ENCODE results near the gene CAB39L. TPM values are rescaled to one million over a fixed set of nuclear protein-coding genes. Genes with fewer than 3 reads are reported as not detected.

The CAB39L gene
- total RNA-seq, 1 donor from 2014 or later, result 18.3 TPM

DNA sequence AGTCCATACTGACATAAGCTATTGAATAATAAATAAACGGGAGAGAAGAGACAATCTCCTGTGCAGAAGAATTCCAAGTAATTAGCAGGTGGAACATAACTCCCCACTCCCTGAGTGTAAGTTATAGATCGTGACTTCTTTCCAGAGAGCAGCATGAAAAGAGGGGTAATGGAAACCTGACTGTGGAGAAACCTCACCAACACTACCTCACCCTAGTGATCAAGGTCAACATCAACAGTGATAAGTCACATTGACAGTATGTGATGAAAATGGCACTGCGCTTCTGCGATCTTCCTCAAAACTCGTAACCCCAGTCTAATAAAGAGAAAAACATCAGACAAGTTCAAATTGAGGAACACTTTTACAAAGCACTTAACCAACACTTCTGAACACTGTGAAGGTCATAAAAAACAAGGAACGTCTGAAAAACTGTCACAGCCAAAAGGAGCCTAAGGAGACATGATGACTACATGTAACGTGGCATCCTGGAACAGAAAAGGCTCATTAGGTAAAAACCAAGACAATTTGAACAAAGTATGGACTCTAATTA is 19.8 kb downstream of the CAB39L start:
- TF ChIP-seq, protein P1, sequence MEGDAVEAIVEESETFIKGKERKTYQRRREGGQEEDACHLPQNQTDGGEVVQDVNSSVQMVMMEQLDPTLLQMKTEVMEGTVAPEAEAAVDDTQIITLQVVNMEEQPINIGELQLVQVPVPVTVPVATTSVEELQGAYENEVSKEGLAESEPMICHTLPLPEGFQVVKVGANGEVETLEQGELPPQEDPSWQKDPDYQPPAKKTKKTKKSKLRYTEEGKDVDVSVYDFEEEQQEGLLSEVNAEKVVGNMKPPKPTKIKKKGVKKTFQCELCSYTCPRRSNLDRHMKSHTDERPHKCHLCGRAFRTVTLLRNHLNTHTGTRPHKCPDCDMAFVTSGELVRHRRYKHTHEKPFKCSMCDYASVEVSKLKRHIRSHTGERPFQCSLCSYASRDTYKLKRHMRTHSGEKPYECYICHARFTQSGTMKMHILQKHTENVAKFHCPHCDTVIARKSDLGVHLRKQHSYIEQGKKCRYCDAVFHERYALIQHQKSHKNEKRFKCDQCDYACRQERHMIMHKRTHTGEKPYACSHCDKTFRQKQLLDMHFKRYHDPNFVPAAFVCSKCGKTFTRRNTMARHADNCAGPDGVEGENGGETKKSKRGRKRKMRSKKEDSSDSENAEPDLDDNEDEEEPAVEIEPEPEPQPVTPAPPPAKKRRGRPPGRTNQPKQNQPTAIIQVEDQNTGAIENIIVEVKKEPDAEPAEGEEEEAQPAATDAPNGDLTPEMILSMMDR (IDR thresholded peaks at IDR 0.05; ENCODE audit: insufficient read depth, low read length, poor library complexity, severe bottlenecking), result no peak

DNA sequence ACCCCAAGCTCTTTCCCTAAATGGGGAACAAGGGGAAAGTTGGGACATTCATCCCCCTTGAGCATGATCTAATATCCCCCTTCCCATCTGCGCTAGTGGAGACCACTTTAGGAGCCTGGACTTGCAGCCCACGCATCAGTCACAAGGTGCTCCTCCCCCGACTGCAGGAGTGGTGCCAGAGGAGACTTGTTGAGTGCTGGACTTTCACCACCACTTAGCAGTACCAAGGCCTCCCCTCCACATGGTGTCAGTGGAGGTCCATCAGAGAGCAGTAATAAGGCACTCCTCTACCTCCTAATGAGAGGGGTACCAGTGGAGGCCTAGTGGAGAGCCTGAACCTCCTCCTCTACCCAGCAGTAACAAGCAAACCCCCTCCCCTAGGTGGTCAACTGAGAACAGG is 22.5 kb downstream of the CAB39L start:
- no peaks in the 10 kb centered on the region for H3K27me3 ChIP-seq (ENCODE audit: control insufficient read depth, insufficient read depth, low read length)
- no peak for DNase-seq (ENCODE audit: low read depth)

More for the DNA sequence above, 19.8 kb downstream of the CAB39L start:
- no peaks in the 10 kb centered on the region for H3K27me3 ChIP-seq (ENCODE audit: control insufficient read depth, insufficient read depth, low read length)
- no peaks in the 10 kb centered on the region for H3K36me3 ChIP-seq (ENCODE audit: control insufficient read depth, insufficient read depth, low read length)
- no peak overlapping the region for H3K4me3 ChIP-seq (ENCODE audit: low read depth, low read length)
- DNase-seq (ENCODE audit: low read depth), result no peak

DNA sequence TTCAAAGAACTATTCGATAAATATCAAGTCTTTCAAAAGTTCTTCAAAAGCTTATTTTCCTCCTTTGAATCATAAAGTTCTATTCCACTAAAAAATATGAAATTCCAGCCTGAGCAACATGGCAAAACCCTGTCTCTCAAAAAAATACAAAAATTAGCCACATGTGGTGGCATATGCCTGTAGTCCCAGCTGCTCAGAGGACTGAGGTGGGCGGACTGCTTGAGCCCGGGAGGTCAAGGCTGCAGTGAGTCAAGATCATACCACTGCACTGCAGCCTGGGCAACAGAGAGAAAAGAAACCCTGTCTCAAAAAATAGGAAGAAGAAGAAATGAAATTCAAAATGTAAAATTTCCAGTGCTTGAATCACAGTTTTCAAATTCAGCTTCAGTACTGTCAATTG is 24.6 kb downstream of the CAB39L start:
- TF ChIP-seq, protein P1 (IDR thresholded peaks at IDR 0.05; ENCODE audit: insufficient read depth, low read length, poor library complexity, severe bottlenecking), result no peak
- no peaks in the 10 kb centered on the region for H3K27me3 ChIP-seq (ENCODE audit: control insufficient read depth, insufficient read depth, low read length)
- DNase-seq (ENCODE audit: low read depth), result no peak
- H3K4me3 ChIP-seq (ENCODE audit: low read depth, low read length), result no peak overlapping the region
- no peaks in the 10 kb centered on the region for H3K36me3 ChIP-seq (ENCODE audit: control insufficient read depth, insufficient read depth, low read length)

More for the DNA sequence above, 22.5 kb downstream of the CAB39L start:
- TF ChIP-seq, protein P1 (IDR thresholded peaks at IDR 0.05; ENCODE audit: insufficient read depth, low read length, poor library complexity, severe bottlenecking), result no peak
- Histone ChIP-seq H3K36me3 (ENCODE audit: control insufficient read depth, insufficient read depth, low read length) (no peaks in the 10 kb centered on the region), H3K4me3 (ENCODE audit: low read depth, low read length) (no peak overlapping the region)

DNA sequence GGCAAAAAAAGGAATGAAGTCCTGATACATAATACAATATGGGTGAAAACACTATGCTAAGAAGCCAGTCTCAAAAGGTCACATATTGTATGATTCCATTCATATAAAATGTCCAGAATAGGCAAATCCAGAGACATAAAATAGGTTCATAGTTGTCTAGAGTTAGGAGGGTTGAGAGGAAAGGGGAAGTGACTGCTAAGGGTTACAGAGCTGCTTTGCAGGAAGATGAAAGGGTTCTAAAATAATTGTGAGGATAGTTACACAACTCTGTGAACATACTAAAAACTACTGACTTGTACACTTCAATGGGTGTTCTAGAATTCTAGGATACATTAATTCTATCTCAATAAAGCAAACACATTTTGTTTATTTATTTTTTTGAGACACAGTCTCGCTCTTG is 25.7 kb downstream of the CAB39L start:
- Histone ChIP-seq H3K27me3 (ENCODE audit: control insufficient read depth, insufficient read depth, low read length) (no peaks in the 10 kb centered on the region), H3K4me3 (ENCODE audit: low read depth, low read length) (no peak overlapping the region), H3K36me3 (ENCODE audit: control insufficient read depth, insufficient read depth, low read length) (no peaks in the 10 kb centered on the region)
- TF ChIP-seq, protein P1 (IDR thresholded peaks at IDR 0.05; ENCODE audit: insufficient read depth, low read length, poor library complexity, severe bottlenecking), result no peak
- DNase-seq (ENCODE audit: low read depth), result no peak

DNA sequence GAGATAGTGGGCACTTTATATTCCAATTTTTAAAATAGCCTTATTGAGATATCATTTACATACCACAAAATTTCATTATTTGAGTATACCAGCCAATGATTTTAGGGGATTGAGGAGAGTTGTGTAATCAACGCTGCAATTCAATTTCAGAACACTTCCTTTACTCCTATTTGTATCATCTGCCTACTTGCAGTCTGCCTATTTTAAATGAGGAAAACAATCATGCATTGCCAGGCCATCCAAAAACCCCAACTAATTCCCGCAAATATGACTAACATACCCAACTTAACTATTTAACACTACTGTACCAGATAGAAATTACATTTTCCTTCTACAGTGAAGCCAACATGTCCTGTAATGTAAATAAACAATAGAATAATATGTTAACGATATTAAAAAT is 26.7 kb downstream of the CAB39L start:
- Histone ChIP-seq H3K4me3 (ENCODE audit: low read depth, low read length) (no peak overlapping the region), H3K36me3 (ENCODE audit: control insufficient read depth, insufficient read depth, low read length) (no peaks in the 10 kb centered on the region), H3K27me3 (ENCODE audit: control insufficient read depth, insufficient read depth, low read length) (no peaks in the 10 kb centered on the region)
- TF ChIP-seq, protein P1 (IDR thresholded peaks at IDR 0.05; ENCODE audit: insufficient read depth, low read length, poor library complexity, severe bottlenecking), result no peak
- no peak for DNase-seq (ENCODE audit: low read depth)

DNA sequence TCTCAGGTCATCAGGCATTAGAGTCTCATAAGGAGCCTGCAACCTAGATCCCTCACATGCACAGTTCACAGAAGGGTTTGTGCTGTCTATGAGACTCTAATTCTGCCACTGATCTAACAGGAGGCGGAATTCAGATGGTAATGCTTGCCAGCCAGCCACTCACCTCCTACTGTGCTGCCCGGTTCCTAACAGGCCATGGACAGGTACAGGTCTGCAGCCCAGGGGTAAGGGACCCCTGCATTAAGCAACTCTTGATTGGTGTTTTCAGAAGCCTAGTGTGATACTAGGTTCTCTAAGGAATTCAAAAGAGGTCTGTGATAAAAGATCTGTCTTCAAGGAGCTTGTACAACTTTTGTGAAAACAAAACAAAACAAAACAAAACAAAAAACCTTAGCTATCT is 31.1 kb downstream of the CAB39L start:
- TF ChIP-seq, protein P1 (IDR thresholded peaks at IDR 0.05; ENCODE audit: insufficient read depth, low read length, poor library complexity, severe bottlenecking), result no peak
- H3K27me3 ChIP-seq (ENCODE audit: control insufficient read depth, insufficient read depth, low read length), result no peaks in the 10 kb centered on the region
- H3K36me3 ChIP-seq (ENCODE audit: control insufficient read depth, insufficient read depth, low read length), result no peaks in the 10 kb centered on the region
- H3K4me3 ChIP-seq (ENCODE audit: low read depth, low read length), result no peak overlapping the region
- no peak for DNase-seq (ENCODE audit: low read depth)
